ENCODE results near the gene TRAPPC2.

TRAPPC2 gene

DNA sequence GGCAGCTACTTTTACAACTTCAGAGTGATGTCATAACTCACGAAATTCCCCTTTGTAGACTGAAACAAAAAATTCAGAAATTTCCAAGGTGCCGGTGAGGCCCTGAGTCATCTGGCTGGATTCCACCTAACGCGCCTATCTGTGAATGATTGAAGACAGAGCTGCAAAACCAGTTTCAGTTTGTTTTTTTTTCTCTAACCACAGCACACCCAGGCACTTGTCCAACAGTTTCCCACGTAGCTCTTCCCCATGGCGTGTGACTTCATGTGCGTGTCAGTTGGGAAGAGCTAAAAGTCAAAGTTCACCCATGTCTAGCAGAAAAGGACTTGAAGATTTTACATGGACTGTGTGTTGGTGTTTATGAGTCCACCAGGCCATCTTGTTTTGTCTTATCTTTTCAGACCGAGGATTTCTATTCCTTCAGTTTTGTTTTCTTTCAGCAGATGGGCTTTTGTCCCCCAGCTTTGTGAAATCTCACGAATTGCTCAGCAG lies 65.1 kb downstream of the TRAPPC2 start:
- no peak for DNase-seq (ENCODE audit: low spot score)

DNA sequence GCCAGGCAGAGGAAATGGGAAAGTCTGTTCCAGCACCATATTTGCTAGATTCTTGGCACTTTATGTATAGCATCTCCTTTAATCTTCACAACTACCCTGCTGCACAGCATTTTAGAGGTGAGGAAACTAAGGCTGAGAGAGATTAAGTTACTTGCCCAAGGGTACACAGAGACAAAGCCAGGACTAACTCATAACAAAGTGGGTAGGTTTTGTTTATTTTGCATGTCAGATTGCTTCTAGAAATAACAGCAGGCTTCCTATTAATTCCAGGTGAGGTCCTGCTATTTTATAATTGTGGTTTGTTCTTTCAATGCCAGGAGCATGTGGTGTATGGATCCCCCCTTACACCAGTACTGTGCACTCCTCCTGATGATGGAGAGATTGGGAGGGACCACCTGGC lies 66.5 kb downstream of the TRAPPC2 start:
- no peak for DNase-seq (ENCODE audit: low spot score)

DNA sequence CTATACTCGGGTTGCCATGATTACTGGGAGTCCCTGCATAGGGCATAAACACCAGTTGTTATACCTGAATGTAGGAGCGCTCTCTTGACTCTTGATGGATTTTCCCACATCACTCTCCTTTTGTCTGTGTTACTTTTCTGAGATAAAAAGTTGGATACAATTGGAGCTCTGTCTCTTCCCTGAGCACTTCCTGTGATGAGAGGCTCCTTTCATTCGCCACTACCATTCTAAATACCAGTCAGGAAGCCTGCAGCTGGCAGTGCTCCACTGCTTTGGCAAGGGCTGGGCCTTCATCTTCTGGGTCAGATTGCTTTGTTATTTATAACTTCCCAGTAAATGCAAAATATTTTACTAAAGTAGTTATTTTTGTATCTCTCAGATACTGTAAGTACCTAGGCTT lies 67.6 kb downstream of the TRAPPC2 start:
- DNase-seq (ENCODE audit: low spot score) = no peak

- DNase-seq (ENCODE audit: low spot score) = no peak
Measured at GRCh38 chrX:13664020-13664419, 70.4 kb downstream of the TRAPPC2 start.

GRCh38 chrX:13662355-13662791 lies 72.0 kb downstream of the TRAPPC2 start:
- DNase-seq (ENCODE audit: low spot score) = peak; percentile 35

Data from NAMALWA (cell line).